PC-9 (cell line): ENCODE measurements around the gene OR4P4. TPM values are rescaled to one million over a fixed set of nuclear protein-coding genes. Genes with fewer than 3 reads are reported as not detected.

Source experiments
- Bru-seq: library from RNA; stranded (reverse); fragments of 400-500 nt; gene quantifications from one replicate; lab custom pipeline; 2021; lab: Mats Ljungman, UMichigan
- BruChase-seq, 2 experiments: library from RNA; stranded (reverse); fragments of 400-500 nt; gene quantifications; one replicate each; lab custom pipeline; 2021; lab: Mats Ljungman, UMichigan
- BruUV-seq: library from RNA; stranded (reverse); fragments of 400-500 nt; replicated peaks from 2 replicates; lab custom pipeline; 2021; lab: Mats Ljungman, UMichigan
- CTCF ChIA-PET: fragments of 300-600 bp; sonication (Branson Sonifier 250); formaldehyde crosslinking; loops from one replicate; lab custom pipeline; 2022; ENCODE audit warnings: antibody characterized with exemption; lab: Charles Lee
- POLR2A ChIA-PET: fragments of 300-600 bp; sonication (Branson Sonifier 250); formaldehyde crosslinking; loops from one replicate; lab custom pipeline; 2022; ENCODE audit warnings: antibody characterized with exemption; ENCODE audit not compliant: unreplicated experiment; lab: Charles Lee
- DNase-seq, 2 experiments: peaks; one replicate each; pipeline versions ENCODE4 v3.0.0 to v3.0.0-alpha.2; 2015 to 2022; ENCODE audit warnings: mixed read lengths in 1 of 2
- H2AFZ ChIP-seq: fragments of 200-600 bp; sonication (generic); 2 replicates; pipeline ENCODE4 v1.8.1; 2017; ENCODE audit warnings: antibody characterized with exemption
- H3F3A ChIP-seq: fragments of 200-600 bp; sonication (generic); 2 replicates; pipeline ENCODE4 v1.8.1; 2017; ENCODE audit warnings: antibody characterized with exemption, mild to moderate bottlenecking, low read depth; ENCODE audit not compliant: insufficient read depth
- H3K27ac ChIP-seq: fragments of 200-600 bp; sonication (generic); 2 replicates; pipeline ENCODE4 v1.6.1; 2016; ENCODE audit warnings: mixed run types
- H3K27me3 ChIP-seq: fragments of 200-600 bp; sonication (generic); 2 replicates; pipeline ENCODE4 v1.6.1; 2016; ENCODE audit warnings: low read depth, mixed run types; ENCODE audit not compliant: insufficient read depth
- H3K36me3 ChIP-seq: fragments of 200-600 bp; sonication (generic); 2 replicates; pipeline ENCODE4 v1.6.1; 2016; ENCODE audit warnings: low read depth, mixed run types
- H3K4me1 ChIP-seq: fragments of 200-600 bp; sonication (generic); replicated peaks from 2 replicates; pipeline ENCODE4 v1.6.1; 2016; ENCODE audit warnings: mixed run types; ENCODE audit not compliant: insufficient read depth
- H3K4me2 ChIP-seq: fragments of 200-600 bp; sonication (generic); 2 replicates; pipeline ENCODE4 v1.6.1; 2017; ENCODE audit warnings: mixed run types
- H3K4me3 ChIP-seq: fragments of 200-600 bp; sonication (generic); 2 replicates; pipeline ENCODE4 v1.6.1; 2016; ENCODE audit warnings: mixed run types
- H3K79me2 ChIP-seq: fragments of 200-600 bp; sonication (generic); 2 replicates; pipeline ENCODE4 v1.6.1; 2017; ENCODE audit warnings: low read depth, mixed run types
- H3K9me2 ChIP-seq: fragments of 200-600 bp; sonication (generic); 2 replicates; pipeline ENCODE4 v1.8.1; 2017; ENCODE audit warnings: mild to moderate bottlenecking; ENCODE audit not compliant: insufficient read depth
- H3K9me3 ChIP-seq: fragments of 200-600 bp; sonication (generic); 2 replicates; pipeline ENCODE4 v1.8.1; 2016; ENCODE audit warnings: low read depth; ENCODE audit not compliant: insufficient read depth
- H4K20me1 ChIP-seq: fragments of 200-600 bp; sonication (generic); 2 replicates; pipeline ENCODE4 v1.8.1; 2017; ENCODE audit not compliant: insufficient read depth
- CTCF ChIP-seq: fragments of 200-600 bp; sonication (generic); conservative IDR thresholded peaks from 2 replicates; pipeline ENCODE4 v1.6.1; 2017; ENCODE audit warnings: mixed run types, antibody characterized with exemption, mild to moderate bottlenecking, moderate library complexity
- EZH2 ChIP-seq: fragments of 200-600 bp; sonication (generic); IDR thresholded peaks from 2 replicates; pipeline ENCODE4 v1.8.0; 2017; ENCODE audit warnings: antibody characterized with exemption, low read depth
- intact Hi-C: fragments of 100-400 bp; cut with micrococcal nuclease; formaldehyde crosslinking; loops from one replicate; pipeline ENCODE4 v1.10.0; 2022; ENCODE audit not compliant: unreplicated experiment
- long read RNA-seq: library from polyadenylated mRNA; stranded (forward); transcript quantifications from one replicate; pipeline ENCODE4 v2.0.0, GENCODE V29; 2022
- total RNA-seq: library from RNA; stranded (reverse); gene quantifications from 2 replicates; pipeline ENCODE4 v1.2.3, GENCODE V29; 2021

The OR4P4 gene
- total RNA-seq (not detected in 2 replicates), Bru-seq, nascent RNA (not detected), BruChase-seq, experiment 1, labeled RNA remaining after a 2-hour chase (not detected), BruChase-seq, experiment 2, labeled RNA remaining after a 6-hour chase (not detected)
- long read RNA-seq: 0 reads

- H2AFZ ChIP-seq: no peak within 1 kb of the TSS
- no peak within 1 kb of the TSS for H3K27ac ChIP-seq
- no peaks in the 10 kb centered on the region for H3K9me2 ChIP-seq
- H3K4me3 ChIP-seq: no peak within 1 kb of the TSS
- no peaks in the 10 kb centered on the region for H3K4me1 ChIP-seq
- no peaks in the 10 kb centered on the region for H3K27me3 ChIP-seq
- no peak within 1 kb of the TSS for H3K4me2 ChIP-seq
- no peak for DNase-seq
- no peaks in the 10 kb centered on the region for H3K79me2 ChIP-seq
- TF ChIP-seq CTCF: no peak
- no peak for TF ChIP-seq EZH2
- no peaks in the 10 kb centered on the region for H3K36me3 ChIP-seq
- POLR2A ChIA-PET: no interaction called here
- no peaks in the 10 kb centered on the region for H3F3A ChIP-seq
- intact Hi-C loops: no loop called here
- CTCF ChIA-PET: no interaction called here
- no peaks in the 10 kb centered on the region for H3K9me3 ChIP-seq
- no peaks in the 10 kb centered on the region for H4K20me1 ChIP-seq
- no TSS peak for BruUV-seq
These were observed at the start of gene OR4P4 for GRCh38 chr11:55634813-55635212. Gene OR4P4 (plus strand): TSS chr11:55635113.

GRCh38 chr11:55607545-55607944 lies 27.4 kb upstream of the OR4P4 start, which contains the start of gene OR4C11:
Gene OR4C11 (minus strand): TSS chr11:55607645. CDS start chr11:55604373, 3,272 bp downstream.
- Histone ChIP-seq H3K9me2 (no peaks in the 10 kb centered on the region), H3K4me2 (no peak within 1 kb of the TSS), H3K9me3 (no peaks in the 10 kb centered on the region), H3K27me3 (no peaks in the 10 kb centered on the region), H3K79me2 (no peaks in the 10 kb centered on the region), H3K4me3 (no peak within 1 kb of the TSS), H4K20me1 (no peaks in the 10 kb centered on the region), H3K4me1 (no peaks in the 10 kb centered on the region), H3K36me3 (no peaks in the 10 kb centered on the region), H2AFZ (no peak within 1 kb of the TSS), H3K27ac (no peak within 1 kb of the TSS), H3F3A (no peaks in the 10 kb centered on the region)
- TF ChIP-seq CTCF: no peak
- no peak for DNase-seq
- intact Hi-C loops: no loop called here
- POLR2A ChIA-PET: no interaction called here
- BruUV-seq: no TSS peak
- CTCF ChIA-PET: no interaction called here

GRCh38 chr11:55624531-55624930 lies 10.4 kb upstream of the OR4P4 start:
- no peaks in the 10 kb centered on the region for H3F3A ChIP-seq
- no peak overlapping the region for H3K27ac ChIP-seq
- H3K9me2 ChIP-seq: no peaks in the 10 kb centered on the region
- no peaks in the 10 kb centered on the region for H4K20me1 ChIP-seq
- ChIA-PET CTCF (no interaction called here), POLR2A (no interaction called here)
- no peaks in the 10 kb centered on the region for H3K36me3 ChIP-seq
- TF ChIP-seq CTCF: no peak
- TF ChIP-seq EZH2: no peak
- no peak overlapping the region for H3K4me2 ChIP-seq
- no peaks in the 10 kb centered on the region for H3K9me3 ChIP-seq
- H3K27me3 ChIP-seq: no peaks in the 10 kb centered on the region
- H2AFZ ChIP-seq: no peak overlapping the region
- BruUV-seq: no TSS peak
- intact Hi-C loops: no loop called here
- H3K4me1 ChIP-seq: no peaks in the 10 kb centered on the region
- no peak overlapping the region for H3K4me3 ChIP-seq
- DNase-seq: no peak
- no peaks in the 10 kb centered on the region for H3K79me2 ChIP-seq
